Mucosa of stomach (tissue), 1 donor: ENCODE measurements around the gene ANKS4B.
"Not testable (repeated sequence)": the region's sequence is repeated elsewhere in the genome, so short reads cannot be mapped to it uniquely, and the experiment has no call there.

ENCODE experiments used
- H3K27me3 ChIP-seq: one replicate; pipeline ENCODE4 v1.7.0; 2013; ENCODE audit warnings: mild to moderate bottlenecking, low read length; ENCODE audit not compliant: control insufficient read depth, insufficient read depth
- H3K36me3 ChIP-seq: one replicate; pipeline ENCODE4 v1.7.0; 2013; ENCODE audit warnings: low read length; ENCODE audit not compliant: control insufficient read depth, insufficient read depth
- H3K4me1 ChIP-seq: one replicate; pipeline ENCODE4 v1.7.0; 2013; ENCODE audit warnings: mild to moderate bottlenecking, low read length; ENCODE audit not compliant: control insufficient read depth, insufficient read depth
- H3K4me3 ChIP-seq: one replicate; pipeline ENCODE4 v1.7.0; 2013; ENCODE audit warnings: low read length
- H3K9ac ChIP-seq: one replicate; pipeline ENCODE4 v1.7.0; 2013; ENCODE audit warnings: mild to moderate bottlenecking, low read length, moderate library complexity
- H3K9me3 ChIP-seq: one replicate; pipeline ENCODE4 v1.7.0; 2013; ENCODE audit warnings: mild to moderate bottlenecking, low read length, moderate library complexity; ENCODE audit not compliant: control insufficient read depth
- donor health status: Pancreatic carcinoma.

ANKS4B gene

GRCh38 chr16:21233521-21234150, at the start of gene ANKS4B:
Gene ANKS4B, plus strand, starts transcription at chr16:21233699. Its CDS starts 39 bp downstream, at chr16:21233738.
- Histone ChIP-seq H3K4me3 (peak within 1 kb of the TSS; percentile 43), H3K4me1 (no peaks in the 10 kb centered on the region), H3K9me3 (no peaks in the 10 kb centered on the region), H3K27me3 (no peaks in the 10 kb centered on the region), H3K9ac (peak within 1 kb of the TSS; percentile 56), H3K36me3 (no peaks in the 10 kb centered on the region)

GRCh38 chr16:21183995-21184394, 49.5 kb upstream of the ANKS4B start:
- Histone ChIP-seq H3K36me3 (peaks cover 8% of the 10 kb centered on the region), H3K9ac (no peak overlapping the region), H3K4me1 (no peaks in the 10 kb centered on the region), H3K9me3 (no peaks in the 10 kb centered on the region), H3K27me3 (no peaks in the 10 kb centered on the region), H3K4me3 (no peak overlapping the region)

- Histone ChIP-seq H3K9ac (no peak overlapping the region), H3K36me3 (peaks cover 8% of the 10 kb centered on the region), H3K27me3 (no peaks in the 10 kb centered on the region), H3K4me3 (no peak overlapping the region), H3K4me1 (no peaks in the 10 kb centered on the region), H3K9me3 (no peaks in the 10 kb centered on the region)
Observed at GRCh38 chr16:21184834-21185233, 48.7 kb upstream of the ANKS4B start.

GRCh38 chr16:21185659-21186325, 47.7 kb upstream of the ANKS4B start:
- peaks cover 8% of the 10 kb centered on the region for H3K36me3 ChIP-seq
- H3K4me3 ChIP-seq = no peak overlapping the region
- H3K9ac ChIP-seq = no peak overlapping the region
- no peaks in the 10 kb centered on the region for H3K27me3 ChIP-seq
- H3K4me1 ChIP-seq = no peaks in the 10 kb centered on the region
- H3K9me3 ChIP-seq = no peaks in the 10 kb centered on the region

GRCh38 chr16:21186326-21186691, 47.2 kb upstream of the ANKS4B start:
- Histone ChIP-seq H3K4me3 (no peak overlapping the region), H3K36me3 (peaks cover 6% of the 10 kb centered on the region), H3K9ac (no peak overlapping the region), H3K9me3 (no peaks in the 10 kb centered on the region), H3K27me3 (no peaks in the 10 kb centered on the region), H3K4me1 (no peaks in the 10 kb centered on the region)

GRCh38 chr16:21189311-21189710, 44.2 kb upstream of the ANKS4B start:
- Histone ChIP-seq H3K4me3 (no peak overlapping the region), H3K9me3 (no peaks in the 10 kb centered on the region), H3K27me3 (no peaks in the 10 kb centered on the region), H3K4me1 (no peaks in the 10 kb centered on the region), H3K9ac (no peak overlapping the region), H3K36me3 (no peaks in the 10 kb centered on the region)

GRCh38 chr16:21190013-21190412, 43.5 kb upstream of the ANKS4B start:
- no peaks in the 10 kb centered on the region for H3K27me3 ChIP-seq
- no peak overlapping the region for H3K4me3 ChIP-seq
- H3K36me3 ChIP-seq = no peaks in the 10 kb centered on the region
- no peaks in the 10 kb centered on the region for H3K4me1 ChIP-seq
- H3K9ac ChIP-seq = no peak overlapping the region
- H3K9me3 ChIP-seq = no peaks in the 10 kb centered on the region

- Histone ChIP-seq H3K27me3 (no peaks in the 10 kb centered on the region), H3K4me3 (no peak overlapping the region), H3K36me3 (no peaks in the 10 kb centered on the region), H3K4me1 (no peaks in the 10 kb centered on the region), H3K9ac (no peak overlapping the region), H3K9me3 (no peaks in the 10 kb centered on the region)
Observed at GRCh38 chr16:21190599-21190998, 42.9 kb upstream of the ANKS4B start.

- H3K36me3 ChIP-seq = no peaks in the 10 kb centered on the region
- H3K4me3 ChIP-seq = no peak overlapping the region
- H3K4me1 ChIP-seq = no peaks in the 10 kb centered on the region
- H3K9ac ChIP-seq = no peak overlapping the region
- no peaks in the 10 kb centered on the region for H3K9me3 ChIP-seq
- no peaks in the 10 kb centered on the region for H3K27me3 ChIP-seq
Observed at GRCh38 chr16:21192991-21193390, 40.5 kb upstream of the ANKS4B start.

GRCh38 chr16:21194771-21195301, 38.7 kb upstream of the ANKS4B start:
- no peak overlapping the region for H3K4me3 ChIP-seq
- H3K9ac ChIP-seq = no peak overlapping the region
- no peaks in the 10 kb centered on the region for H3K36me3 ChIP-seq
- no peaks in the 10 kb centered on the region for H3K9me3 ChIP-seq
- H3K27me3 ChIP-seq = no peaks in the 10 kb centered on the region
- H3K4me1 ChIP-seq = no peaks in the 10 kb centered on the region

- not testable (repeated sequence) for H3K9ac ChIP-seq, H3K27me3 ChIP-seq, H3K4me1 ChIP-seq, H3K9me3 ChIP-seq, H3K36me3 ChIP-seq, H3K4me3 ChIP-seq
Observed at GRCh38 chr16:21195330-21195729, 38.2 kb upstream of the ANKS4B start.

GRCh38 chr16:21197112-21197511, 36.4 kb upstream of the ANKS4B start:
- Histone ChIP-seq H3K9ac (no peak overlapping the region), H3K9me3 (no peaks in the 10 kb centered on the region), H3K4me3 (no peak overlapping the region), H3K36me3 (no peaks in the 10 kb centered on the region), H3K4me1 (no peaks in the 10 kb centered on the region), H3K27me3 (no peaks in the 10 kb centered on the region)
